Muscle layer of duodenum (tissue), 2 donors: ENCODE measurements around the gene PHLPP2.
"Not testable (repeated sequence)": the region's sequence is repeated elsewhere in the genome, so short reads cannot be mapped to it uniquely, and the experiment has no call there.

ENCODE experiments used
- H3K27ac ChIP-seq: one replicate; pipeline ENCODE4 v1.7.0; 2013; ENCODE audit warnings: mild to moderate bottlenecking, low read length
- H3K27me3 ChIP-seq: one replicate; pipeline ENCODE4 v1.7.0; 2013; ENCODE audit warnings: low read depth, mild to moderate bottlenecking, control low read depth, low read length
- H3K36me3 ChIP-seq, 2 donors: one replicate each; pipeline ENCODE4 v1.7.0; 2013; ENCODE audit warnings: low read length in 2 of 2, control low read depth in 1 of 2, mild to moderate bottlenecking in 1 of 2; ENCODE audit not compliant: insufficient read depth in 2 of 2, control insufficient read depth in 1 of 2
- H3K4me1 ChIP-seq, 2 donors: one replicate each; pipeline ENCODE4 v1.7.0; 2013; ENCODE audit warnings: low read length in 2 of 2, mild to moderate bottlenecking in 2 of 2, control low read depth in 1 of 2, moderate library complexity in 1 of 2; ENCODE audit not compliant: insufficient read depth in 2 of 2, control insufficient read depth in 1 of 2
- H3K4me3 ChIP-seq, 2 donors: one replicate each; pipeline ENCODE4 v1.7.0; 2013; ENCODE audit warnings: low read length in 2 of 2, low read depth in 1 of 2, mild to moderate bottlenecking in 1 of 2
- H3K9me3 ChIP-seq, 2 donors: one replicate each; pipeline ENCODE4 v1.7.0; 2013; ENCODE audit warnings: low read length in 2 of 2, control low read depth in 1 of 2, mild to moderate bottlenecking in 1 of 2; ENCODE audit not compliant: control insufficient read depth in 1 of 2
- donor health status: healthy.

The PHLPP2 gene

DNA sequence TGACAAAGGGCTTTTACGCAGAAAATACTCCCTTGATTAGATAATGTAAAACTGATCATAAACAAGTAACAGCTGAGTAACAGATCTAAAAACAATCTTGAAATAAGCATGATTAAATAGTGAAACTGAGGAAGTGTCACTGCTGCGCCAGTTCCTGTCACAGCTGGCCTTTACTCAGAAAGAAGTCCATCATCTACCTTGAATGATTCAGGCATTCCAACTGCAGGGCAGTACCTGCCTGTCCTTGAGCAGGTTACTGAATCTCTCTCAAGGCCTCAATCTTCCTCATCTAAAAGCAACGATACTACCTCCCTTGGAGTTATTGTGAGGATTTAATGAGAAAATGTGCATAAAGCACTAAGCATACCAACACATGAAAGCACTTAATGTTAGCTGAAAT, 12.7 kb downstream of the PHLPP2 start:
- H3K36me3 ChIP-seq, result no peaks in the 10 kb centered on the region
- H3K4me3 ChIP-seq, result no peak overlapping the region
- no peaks in the 10 kb centered on the region for H3K9me3 ChIP-seq
- no peak overlapping the region for H3K27ac ChIP-seq
- peaks cover 0 to 7% of the 10 kb centered on the region in 2 donors for H3K4me1 ChIP-seq
- H3K27me3 ChIP-seq, result no peaks in the 10 kb centered on the region

DNA sequence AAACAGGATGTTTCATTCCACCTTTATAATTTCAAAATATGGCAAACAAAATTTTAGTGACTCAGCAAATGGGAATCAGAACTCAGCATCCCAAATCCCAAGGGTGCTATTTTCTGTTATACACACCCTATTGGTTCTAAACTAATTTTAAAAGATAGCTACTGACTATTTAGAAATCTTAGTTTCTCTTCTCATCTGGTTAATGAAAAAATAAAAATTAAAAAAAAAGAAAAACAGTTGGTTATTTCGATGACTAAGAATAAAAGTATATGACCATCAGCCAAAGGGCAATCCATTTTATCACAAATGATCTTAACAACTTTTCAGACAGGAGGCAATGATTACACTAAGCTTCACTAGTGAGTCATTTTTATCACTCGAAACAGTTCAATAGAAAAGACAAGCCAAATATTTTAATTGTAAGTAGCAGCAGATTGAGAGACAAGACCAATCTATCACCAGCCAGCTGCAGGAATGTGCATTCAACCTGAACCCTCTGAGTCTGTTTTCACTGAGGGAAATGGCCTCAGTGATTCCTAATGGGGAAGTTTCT, 15.2 kb downstream of the PHLPP2 start:
- Histone ChIP-seq H3K9me3 (no peaks in the 10 kb centered on the region), H3K27ac (no peak overlapping the region), H3K4me1 (peaks cover 0 to 7% of the 10 kb centered on the region in 2 donors), H3K27me3 (no peaks in the 10 kb centered on the region), H3K36me3 (no peaks in the 10 kb centered on the region), H3K4me3 (no peak overlapping the region)

DNA sequence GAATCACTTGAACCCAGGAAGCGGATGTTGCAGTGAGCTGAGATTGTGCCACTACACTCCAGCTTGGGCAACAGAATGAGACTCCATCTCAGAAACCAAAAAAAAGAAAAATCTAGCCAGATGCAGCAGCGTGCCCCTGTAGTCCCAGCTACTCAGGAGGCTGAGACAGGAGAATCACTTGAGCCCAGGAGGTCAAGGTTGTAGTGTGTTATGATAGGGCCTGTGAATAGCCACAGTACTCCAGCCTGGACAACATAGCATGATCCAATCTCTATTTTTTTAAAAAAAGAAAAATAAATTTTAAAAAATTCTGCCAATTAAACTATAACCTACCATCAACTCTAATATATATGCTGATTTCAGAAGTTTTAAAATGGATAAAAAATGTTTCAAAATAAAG, 15.8 kb downstream of the PHLPP2 start:
- no peak overlapping the region for H3K27ac ChIP-seq
- no peak overlapping the region for H3K4me3 ChIP-seq
- no peaks in the 10 kb centered on the region for H3K27me3 ChIP-seq
- H3K9me3 ChIP-seq, result no peaks in the 10 kb centered on the region
- H3K36me3 ChIP-seq, result no peaks in the 10 kb centered on the region
- H3K4me1 ChIP-seq, result peaks cover 0 to 7% of the 10 kb centered on the region in 2 donors

DNA sequence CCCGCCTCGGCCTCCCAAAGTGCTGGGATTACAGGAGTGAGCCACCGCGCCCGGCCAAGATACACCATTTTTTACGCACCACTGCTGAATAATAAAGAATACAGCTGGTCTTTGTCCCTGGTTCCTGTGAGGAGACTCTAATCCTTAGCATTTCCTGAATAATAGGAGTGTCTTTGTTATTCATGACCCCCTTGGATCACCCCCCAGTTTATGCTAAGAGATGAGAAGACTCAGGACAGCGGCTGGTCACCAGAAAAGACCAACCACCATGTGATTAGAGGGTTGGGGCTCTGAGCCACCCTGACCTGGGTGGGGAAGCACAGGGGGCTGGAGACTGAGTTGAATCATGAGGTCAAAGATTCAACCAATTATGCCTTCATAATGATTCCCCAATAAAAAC, 17.3 kb downstream of the PHLPP2 start:
- Histone ChIP-seq H3K9me3 (no peaks in the 10 kb centered on the region), H3K27me3 (no peaks in the 10 kb centered on the region), H3K4me3 (no peak overlapping the region), H3K36me3 (no peaks in the 10 kb centered on the region), H3K4me1 (peaks cover 0 to 7% of the 10 kb centered on the region in 2 donors), H3K27ac (no peak overlapping the region)

DNA sequence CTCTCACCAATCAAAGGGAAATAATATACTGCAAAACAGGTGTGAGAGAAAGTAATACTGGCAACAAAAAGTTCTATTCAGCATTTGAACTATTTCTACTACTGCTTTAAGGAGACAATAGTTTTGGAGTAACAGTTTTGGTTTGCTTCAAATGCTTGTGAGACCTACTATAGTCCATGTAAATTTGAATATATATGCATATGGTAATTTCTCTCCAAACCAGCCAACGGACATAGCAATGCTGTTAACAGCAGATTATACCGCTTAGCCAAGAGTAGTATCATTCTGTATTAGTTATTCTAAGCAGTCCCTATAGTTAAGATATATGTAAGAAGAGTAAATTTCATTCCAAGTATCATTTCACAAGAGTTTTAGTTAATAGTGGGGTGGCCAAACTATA, 18.5 kb downstream of the PHLPP2 start:
- no peaks in the 10 kb centered on the region for H3K27me3 ChIP-seq
- no peaks in the 10 kb centered on the region for H3K36me3 ChIP-seq
- no peaks in the 10 kb centered on the region for H3K9me3 ChIP-seq
- no peak overlapping the region for H3K4me3 ChIP-seq
- peaks cover 0 to 7% of the 10 kb centered on the region in 2 donors for H3K4me1 ChIP-seq
- H3K27ac ChIP-seq, result no peak overlapping the region

DNA sequence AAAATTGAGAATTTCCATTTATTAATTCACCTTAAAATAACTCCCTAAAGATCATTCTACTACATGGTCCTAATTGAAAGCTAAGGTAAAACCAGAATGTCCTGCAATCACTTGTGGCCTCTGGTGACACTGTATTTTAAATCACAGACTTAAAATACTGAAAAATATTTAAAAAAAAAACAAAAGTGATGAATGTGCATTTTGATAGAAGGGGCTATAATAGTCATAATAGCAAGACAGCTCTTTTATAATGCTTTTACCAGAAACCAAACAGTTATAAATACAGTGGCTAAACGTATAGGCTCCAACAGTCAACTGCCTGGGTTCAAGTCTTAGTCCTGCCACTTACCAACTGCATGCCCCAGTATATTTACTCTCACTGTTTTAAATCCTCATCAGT, 21.2 kb downstream of the PHLPP2 start:
- H3K36me3 ChIP-seq, result peaks cover 4 to 14% of the 10 kb centered on the region in 2 donors
- H3K4me1 ChIP-seq, result no peaks in the 10 kb centered on the region
- H3K4me3 ChIP-seq, result no peak overlapping the region
- H3K9me3 ChIP-seq, result no peaks in the 10 kb centered on the region
- H3K27me3 ChIP-seq, result no peaks in the 10 kb centered on the region
- no peak overlapping the region for H3K27ac ChIP-seq

DNA sequence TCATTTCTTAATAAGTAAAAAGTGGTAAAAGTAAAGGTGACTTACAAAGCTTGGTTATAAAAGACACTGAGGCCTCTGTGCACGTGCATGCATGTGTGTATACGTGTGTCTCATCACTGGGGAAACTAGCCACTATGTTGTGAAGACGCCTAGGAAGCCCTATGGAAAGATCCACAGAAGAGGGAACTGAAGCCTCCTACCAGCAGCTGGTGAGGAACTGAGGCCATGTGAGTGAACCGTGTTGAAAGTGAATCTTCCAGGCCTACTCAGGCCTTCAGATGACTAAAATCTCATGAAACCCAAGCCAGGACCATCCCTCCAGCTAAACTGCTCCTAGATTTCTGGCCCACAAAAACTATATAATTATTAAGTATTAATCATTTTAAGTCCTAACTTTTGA, 23.7 kb downstream of the PHLPP2 start:
- Histone ChIP-seq H3K9me3 (no peaks in the 10 kb centered on the region), H3K27me3 (no peaks in the 10 kb centered on the region), H3K4me1 (no peaks in the 10 kb centered on the region), H3K4me3 (no peak overlapping the region), H3K36me3 (peaks cover 4 to 17% of the 10 kb centered on the region in 2 donors), H3K27ac (no peak overlapping the region)

DNA sequence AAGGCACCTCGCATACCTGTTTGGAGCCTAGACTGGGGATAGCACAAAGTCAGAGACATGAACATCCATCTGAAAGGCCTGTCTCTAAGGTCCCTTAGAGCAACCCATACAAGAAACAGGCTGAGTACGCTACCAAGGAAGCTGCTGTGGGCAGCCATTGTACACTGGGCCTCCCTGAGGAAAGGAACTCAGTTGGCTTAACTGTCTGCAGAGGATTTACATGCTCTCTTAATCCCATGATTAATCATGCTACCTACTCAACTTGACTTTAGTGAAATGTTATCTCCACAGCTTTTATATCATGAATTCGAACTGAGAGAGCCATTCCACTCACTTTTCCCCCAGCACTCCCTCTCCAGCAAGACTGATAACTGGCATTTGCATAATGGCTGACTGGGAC, 26.0 kb downstream of the PHLPP2 start:
- H3K27me3 ChIP-seq, result no peaks in the 10 kb centered on the region
- no peaks in the 10 kb centered on the region for H3K9me3 ChIP-seq
- no peak overlapping the region for H3K4me3 ChIP-seq
- H3K4me1 ChIP-seq, result no peaks in the 10 kb centered on the region
- H3K27ac ChIP-seq, result no peak overlapping the region
- peaks cover 4 to 17% of the 10 kb centered on the region in 2 donors for H3K36me3 ChIP-seq

DNA sequence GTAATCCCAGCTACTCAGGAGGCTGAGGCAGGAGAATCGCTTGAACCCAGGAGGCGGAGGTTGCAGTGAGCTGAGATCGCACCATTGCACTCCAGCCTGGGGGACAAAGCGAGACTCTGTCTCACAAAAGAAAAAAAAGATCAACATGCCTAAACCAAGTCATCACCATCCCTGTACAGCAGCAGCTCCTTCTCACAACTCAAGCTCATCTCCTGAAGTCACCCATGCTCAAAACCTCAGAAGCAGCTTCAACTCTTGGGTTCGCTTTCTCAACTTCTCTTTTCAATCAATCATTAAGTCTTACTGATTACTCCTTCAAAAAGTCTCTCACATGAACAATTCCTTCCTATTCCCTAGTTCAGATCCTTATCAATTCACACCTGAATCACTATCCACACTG, 31.3 kb downstream of the PHLPP2 start:
- no peak overlapping the region for H3K4me3 ChIP-seq
- H3K4me1 ChIP-seq, result no peaks in the 10 kb centered on the region
- H3K9me3 ChIP-seq, result no peaks in the 10 kb centered on the region
- peaks cover 8 to 16% of the 10 kb centered on the region in 2 donors for H3K36me3 ChIP-seq
- no peaks in the 10 kb centered on the region for H3K27me3 ChIP-seq
- H3K27ac ChIP-seq, result no peak overlapping the region

DNA sequence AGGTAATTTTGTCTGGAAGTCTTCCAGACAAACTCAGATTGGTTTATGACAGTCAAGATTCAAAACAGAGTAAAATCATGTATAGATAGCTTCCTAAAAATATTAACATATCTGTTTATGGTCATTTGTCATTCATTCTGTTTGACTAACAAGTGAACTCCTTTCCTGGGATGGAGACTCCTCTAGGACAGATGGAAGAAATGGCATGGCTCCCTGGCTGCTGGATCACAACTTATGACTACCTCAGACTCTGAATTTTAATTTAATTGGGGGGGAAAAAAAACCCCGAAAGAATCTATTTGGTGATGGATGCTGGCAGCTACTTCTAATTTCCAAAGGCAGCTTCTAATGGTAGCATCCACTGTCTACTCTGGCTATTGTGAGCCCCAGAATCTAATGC, 34.6 kb downstream of the PHLPP2 start:
- no peak overlapping the region for H3K27ac ChIP-seq
- peaks cover 8 to 20% of the 10 kb centered on the region in 2 donors for H3K36me3 ChIP-seq
- no peak overlapping the region for H3K4me3 ChIP-seq

DNA sequence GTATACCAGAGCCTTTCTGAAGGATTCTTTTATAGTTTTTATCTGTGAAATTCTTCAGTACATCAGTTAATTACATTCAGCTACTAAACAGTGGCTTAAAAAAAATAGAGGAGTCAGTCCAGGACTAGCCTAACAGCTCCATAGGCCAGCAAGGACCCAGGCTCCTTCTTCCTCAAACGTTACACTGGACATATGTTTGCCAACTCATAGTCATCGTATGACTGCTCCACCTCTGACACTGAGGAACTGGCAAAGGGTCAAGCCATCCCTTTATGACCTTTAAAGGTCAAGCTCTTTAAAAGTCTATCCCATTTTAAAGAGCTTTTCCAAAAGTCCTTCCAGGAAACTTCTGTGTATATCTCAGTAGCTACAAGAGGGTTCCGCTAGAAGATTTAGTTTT, 36.6 kb downstream of the PHLPP2 start:
- no peaks in the 10 kb centered on the region for H3K9me3 ChIP-seq
- H3K27me3 ChIP-seq, result no peaks in the 10 kb centered on the region
- no peak overlapping the region for H3K4me3 ChIP-seq
- H3K36me3 ChIP-seq, result peaks cover 8 to 29% of the 10 kb centered on the region in 2 donors
- H3K27ac ChIP-seq, result no peak overlapping the region
- H3K4me1 ChIP-seq, result no peaks in the 10 kb centered on the region

More for the DNA sequence above, 34.6 kb downstream of the PHLPP2 start:
- Histone ChIP-seq H3K4me1 (no peaks in the 10 kb centered on the region), H3K27me3 (no peaks in the 10 kb centered on the region), H3K9me3 (no peaks in the 10 kb centered on the region)

DNA sequence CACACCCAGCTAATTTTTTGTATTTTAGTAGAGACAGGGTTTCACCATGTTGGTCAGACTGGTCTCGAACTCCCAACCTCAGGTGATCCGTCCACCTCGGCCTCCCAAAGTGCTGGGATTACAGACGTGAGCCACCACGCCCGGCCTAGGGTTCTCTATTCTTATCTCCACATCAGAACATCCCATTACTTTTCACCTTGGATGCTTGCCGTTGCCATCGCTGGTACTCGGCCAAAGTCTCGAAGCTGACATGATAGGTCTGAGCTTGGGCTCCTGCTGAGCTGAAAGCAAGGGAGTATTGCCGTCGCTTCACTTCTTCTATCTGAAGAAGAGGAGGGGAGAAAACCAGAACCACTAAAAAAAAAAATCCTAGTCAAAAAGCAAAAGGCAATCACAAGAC, 40.2 kb downstream of the PHLPP2 start:
- H3K27ac ChIP-seq, H3K27me3 ChIP-seq: not testable (repeated sequence)
- H3K36me3 ChIP-seq, result peaks cover 4 to 43% of the 10 kb centered on the region in 2 donors

More for the DNA sequence above, 40.2 kb downstream of the PHLPP2 start:
- not testable (repeated sequence) for H3K4me3 ChIP-seq, H3K4me1 ChIP-seq, H3K9me3 ChIP-seq
